Muscle of arm (tissue), 12 donors: ENCODE measurements around the gene DPP4. TPM values are rescaled to one million over a fixed set of nuclear protein-coding genes. Genes with fewer than 3 reads are reported as not detected.
"Not testable (repeated sequence)": the region's sequence is repeated elsewhere in the genome, so short reads cannot be mapped to it uniquely, and the experiment has no call there.

Experiments used
- DNase-seq: peaks from one replicate; pipeline ENCODE4 v3.0.0-alpha.2; 2013
- polyA plus RNA-seq, 12 donors: library from polyadenylated mRNA; unstranded; fragments of 120-200 nt; gene quantifications; one replicate each; pipeline ENCODE4 v1.2.1, GENCODE V29; 2013; ENCODE audit not compliant: insufficient read length in 12 of 12

DPP4 gene
- polyA plus RNA-seq, 12 donors: 7.9 to 40.4 (median 11.8) TPM; not detected in 1

GRCh38 chr2:162060532-162060931 lies 13.5 kb downstream of the DPP4 start:
- DNase-seq: no peak

DNA sequence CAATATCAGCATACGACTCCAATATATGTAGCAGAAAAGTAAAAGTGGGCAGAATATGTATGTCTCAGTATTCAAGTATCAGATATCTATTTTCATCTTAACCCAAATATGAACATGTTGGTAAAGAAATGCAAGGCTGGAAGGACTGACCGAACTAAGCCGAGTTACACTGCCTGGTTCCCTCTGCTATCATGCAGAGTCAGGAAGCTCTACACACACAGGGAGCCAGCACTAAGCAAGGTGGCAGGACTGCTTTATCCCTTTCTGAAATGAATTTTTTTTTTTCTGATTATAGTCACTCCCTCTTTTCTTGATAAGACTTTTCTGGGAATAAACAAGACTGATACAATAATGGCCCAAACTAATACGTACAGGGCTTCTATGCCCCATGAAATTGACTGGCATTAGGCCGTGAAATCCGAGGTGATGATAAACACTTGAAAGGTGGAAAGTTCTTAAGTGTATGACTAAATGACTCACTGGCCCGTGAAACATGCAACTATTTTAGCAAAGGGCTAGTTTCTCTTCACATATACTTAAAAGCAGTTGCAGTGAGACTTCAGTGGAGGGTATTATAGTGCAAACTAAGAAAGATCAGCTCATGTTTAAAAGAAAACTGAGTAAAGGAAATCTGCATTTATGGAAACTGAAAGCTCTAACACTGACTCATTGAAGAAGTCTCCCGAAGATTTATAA lies 14.9 kb downstream of the DPP4 start:
- no peak for DNase-seq

DNA sequence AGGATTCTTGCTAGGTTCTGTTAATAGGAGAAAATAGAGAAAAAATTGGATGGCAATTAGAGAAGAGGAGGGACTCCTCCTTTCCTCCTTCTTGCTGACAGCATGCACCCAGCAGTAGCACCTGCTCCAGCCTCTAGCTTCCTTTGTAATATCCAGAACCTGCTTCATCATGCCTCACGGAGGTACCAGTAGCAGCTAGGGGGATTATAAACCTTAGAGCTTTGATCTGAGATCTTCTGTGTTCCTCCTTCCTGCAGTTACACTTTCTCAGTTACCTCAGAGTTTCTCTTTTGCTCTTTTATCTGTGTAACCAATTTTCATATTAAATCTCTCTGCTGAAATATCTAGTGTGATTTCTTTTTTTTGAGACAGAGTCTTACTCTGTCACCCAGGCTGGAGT lies 16.6 kb downstream of the DPP4 start:
- DNase-seq: no peak

DNA sequence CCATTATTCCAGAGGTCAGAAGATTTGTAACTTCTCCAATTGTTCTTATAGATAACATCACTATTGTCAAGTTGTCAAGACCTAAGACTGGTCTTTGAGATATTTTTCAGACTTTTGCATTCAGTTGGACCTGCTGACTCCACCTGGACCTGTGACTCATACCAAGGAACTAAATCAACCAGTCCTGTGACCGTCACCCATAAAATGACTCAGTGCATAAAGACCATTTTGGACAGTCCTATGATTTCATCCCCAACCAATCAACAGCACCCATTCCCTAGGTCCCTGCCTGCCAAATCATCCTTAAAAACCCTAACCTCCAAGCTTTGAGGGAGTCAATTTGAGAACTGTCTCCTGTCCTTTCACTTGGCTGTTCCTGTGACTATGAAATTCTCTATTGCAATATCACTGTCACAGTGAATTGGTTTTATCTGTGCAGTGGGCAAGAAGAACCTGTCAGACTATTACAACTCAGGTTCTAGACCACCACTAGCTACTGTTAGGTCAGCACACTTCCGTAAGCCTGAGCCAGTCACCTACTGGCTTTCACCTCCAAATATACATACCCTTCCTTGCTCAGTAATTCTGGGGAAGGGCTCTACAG lies 17.1 kb downstream of the DPP4 start:
- DNase-seq: no peak

DNA sequence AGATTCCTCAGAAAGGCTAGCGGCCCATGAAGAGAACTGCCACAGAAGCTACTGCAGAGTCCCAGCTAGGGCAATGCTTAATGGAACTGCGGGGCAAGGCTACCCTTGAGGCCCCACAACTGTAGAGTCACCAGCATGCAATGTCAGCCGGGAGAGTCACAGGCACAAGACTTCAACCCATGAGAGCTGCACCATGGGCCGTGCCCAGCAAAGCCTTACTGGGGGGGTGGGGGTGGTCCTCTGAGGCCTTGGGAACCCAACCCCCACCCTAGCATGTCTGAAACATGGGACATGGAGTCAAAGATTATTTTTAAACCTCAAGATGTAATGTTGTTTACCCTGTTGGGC lies 20.2 kb downstream of the DPP4 start:
- no peak for DNase-seq

DNA sequence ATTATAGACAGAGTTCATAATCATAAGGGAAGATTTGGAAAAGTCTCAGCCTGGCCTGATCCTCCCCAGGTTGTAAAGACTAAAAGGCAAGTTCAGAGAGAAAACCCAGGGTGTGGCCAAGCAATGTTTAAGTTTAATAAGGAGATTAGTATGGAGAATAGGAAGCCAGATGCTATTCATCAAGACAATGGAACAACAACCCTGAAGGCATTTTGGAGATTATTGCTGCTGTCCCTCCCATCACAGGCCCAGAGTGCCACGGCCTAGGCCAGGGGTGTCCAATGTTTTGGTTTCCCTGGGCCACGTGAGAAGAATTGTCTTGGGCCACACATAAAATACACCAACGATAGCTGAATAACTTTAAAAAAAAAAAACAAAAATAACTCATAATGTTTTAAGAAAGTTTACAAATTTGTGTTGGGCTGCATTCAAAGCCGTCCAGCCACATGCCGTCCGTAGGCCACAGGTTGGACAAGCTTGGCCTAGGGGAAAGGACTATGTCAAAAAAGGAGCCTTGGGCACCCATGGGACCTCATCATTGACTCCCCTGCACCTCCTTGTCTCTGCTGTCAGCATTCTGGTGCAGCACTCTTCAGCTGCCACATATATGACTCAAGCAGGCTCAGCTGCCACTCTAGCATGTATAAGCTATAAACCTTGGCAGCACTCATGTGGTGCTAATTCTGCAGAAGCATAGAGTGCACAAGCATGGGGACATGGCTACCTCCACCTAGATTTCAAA lies 20.8 kb downstream of the DPP4 start:
- DNase-seq: no peak

- DNase-seq: no peak
These were observed 23.5 kb downstream of the DPP4 start for GRCh38 chr2:162050513-162050961.

- DNase-seq: not testable (repeated sequence)
These were observed 24.9 kb downstream of the DPP4 start for GRCh38 chr2:162049089-162049488.

DNA sequence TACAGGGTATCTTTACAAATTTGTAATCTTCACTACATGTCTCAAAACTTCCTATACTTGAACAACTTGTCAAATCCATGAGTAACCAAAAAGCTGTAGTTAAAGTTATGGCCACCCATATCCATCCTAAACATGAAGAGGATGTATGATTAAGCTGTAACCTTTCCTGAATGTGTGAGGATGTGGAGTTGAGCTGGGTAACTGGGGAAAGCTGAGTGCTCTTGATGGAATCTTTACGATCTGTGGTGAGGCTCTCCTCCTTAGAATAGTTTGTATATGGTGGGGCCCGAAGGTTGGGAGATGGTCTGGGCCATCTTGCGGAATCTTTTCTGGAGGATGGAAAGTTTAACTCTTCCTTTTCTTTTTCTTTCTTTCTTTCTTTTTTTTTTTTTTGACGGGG lies 29.4 kb downstream of the DPP4 start:
- no peak for DNase-seq

DNA sequence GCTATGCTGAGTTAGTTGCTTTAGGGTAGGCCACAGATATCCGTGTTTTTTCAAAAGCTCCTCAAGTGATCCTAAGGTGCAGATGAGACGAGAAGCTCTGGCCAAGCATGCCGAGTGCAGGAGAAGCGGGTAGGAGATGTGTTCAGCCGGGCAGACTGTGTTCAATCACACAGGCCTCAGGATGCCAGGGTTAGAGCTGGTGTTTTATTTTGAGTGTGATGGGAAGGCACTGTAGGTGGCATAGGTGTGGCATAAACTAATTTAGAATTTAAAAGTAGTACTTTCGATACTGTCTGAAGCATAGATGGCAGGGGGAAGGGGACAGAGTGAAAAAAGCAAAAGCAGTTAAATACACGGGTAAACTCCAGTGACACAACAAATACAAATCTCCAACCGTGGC lies 30.9 kb downstream of the DPP4 start:
- no peak for DNase-seq

GRCh38 chr2:162041485-162041884 lies 32.5 kb downstream of the DPP4 start:
- DNase-seq: no peak

DNA sequence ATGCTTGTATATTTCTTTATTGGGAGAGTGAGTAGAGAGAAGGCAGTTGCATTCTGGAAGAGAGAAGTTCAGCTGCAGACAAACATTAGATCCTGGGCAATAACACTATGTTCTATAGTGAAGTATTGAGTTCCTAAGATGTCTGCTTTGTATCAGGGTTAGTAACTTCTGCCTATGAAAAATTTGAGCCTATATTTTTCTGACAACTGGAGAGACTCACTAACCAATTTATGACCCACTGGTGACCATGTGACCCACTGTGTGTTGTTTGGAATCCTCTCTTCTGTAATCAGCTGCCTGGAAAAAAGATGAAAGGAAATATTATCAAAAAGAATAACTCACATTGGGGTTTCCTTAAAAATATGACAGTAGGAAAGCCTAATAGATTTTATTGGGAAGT lies 35.3 kb downstream of the DPP4 start:
- no peak for DNase-seq

- no peak for DNase-seq
These were observed 36.1 kb downstream of the DPP4 start for GRCh38 chr2:162037886-162038285.

DNA sequence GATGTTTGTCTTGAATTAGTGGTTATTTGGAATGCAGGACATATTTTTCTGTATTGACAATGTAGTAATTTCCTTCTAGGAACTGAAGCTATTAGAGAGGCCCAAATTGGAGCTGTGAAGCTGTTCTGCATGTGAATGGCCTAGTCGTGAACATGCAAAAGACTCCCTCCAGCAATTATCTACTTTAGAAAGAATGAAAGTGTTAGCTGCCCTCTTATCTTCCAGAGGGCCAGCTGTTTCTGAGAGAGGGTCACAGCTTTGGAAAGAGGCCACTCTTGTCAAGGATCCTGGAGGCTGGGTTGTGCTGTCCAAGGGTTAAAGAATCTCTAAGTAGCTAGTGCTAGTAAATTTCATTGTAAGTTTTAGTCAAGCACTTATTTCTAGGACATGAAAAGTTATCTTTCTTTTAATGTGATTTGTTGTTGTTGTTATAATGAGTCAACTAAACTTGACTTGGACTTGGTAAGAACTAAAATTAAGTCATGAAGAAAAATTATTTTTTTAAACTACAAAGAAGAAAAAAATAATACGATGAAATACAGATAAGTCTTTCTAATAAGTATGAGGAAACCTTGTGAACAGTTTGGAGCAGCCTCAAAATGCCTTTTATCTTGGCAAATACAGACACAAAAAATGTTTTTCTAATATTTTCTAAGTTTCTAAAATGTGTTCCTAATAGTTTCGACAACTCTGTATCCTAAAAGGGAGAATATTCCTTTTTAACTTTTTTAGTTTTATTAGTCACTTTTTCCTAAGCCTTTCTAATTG lies 36.8 kb downstream of the DPP4 start:
- no peak for DNase-seq

GRCh38 chr2:162035981-162036380 lies 38.0 kb downstream of the DPP4 start:
- no peak for DNase-seq

DNA sequence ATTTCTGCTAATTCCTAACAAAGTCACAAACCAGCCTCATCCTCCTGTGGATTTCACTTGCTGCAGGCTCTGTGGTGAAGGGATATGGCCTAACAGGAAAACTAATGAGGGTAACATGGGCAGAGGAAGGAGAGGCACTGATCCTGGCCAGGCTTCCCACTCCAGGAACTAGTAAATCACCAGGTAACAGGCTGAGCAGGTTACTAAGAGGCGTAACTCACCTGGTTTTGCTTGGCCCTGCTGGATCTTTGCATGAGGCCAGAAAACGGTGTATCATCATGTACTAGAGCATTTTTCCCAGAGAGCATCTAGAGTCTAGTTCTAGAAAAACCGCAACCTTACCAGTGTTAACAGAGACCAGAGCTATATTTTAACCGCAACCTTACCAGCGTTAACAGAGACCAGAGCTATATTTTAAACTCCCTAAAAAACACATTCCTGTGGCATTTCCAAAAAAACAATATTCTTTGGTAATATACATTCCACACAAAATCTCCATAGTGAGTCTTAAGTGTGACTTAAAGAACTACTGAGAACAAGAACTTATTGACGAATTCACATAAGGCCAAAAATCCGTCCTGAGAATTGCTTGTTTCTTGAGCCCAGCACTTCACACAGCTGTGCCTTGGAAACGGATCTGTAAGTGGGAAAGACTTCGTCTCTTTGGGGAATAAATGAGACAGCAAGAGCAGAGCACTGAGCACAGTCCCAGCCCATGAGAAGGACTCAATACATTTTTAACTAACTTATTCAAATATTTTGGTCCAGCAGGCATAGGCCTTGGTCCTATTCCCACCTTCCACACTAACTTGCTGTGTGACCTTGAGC lies 43.4 kb downstream of the DPP4 start:
- DNase-seq: no peak

- DNase-seq: no peak
These were observed 44.6 kb downstream of the DPP4 start for GRCh38 chr2:162029287-162029901.

- DNase-seq: no peak
These were observed 45.5 kb downstream of the DPP4 start for GRCh38 chr2:162028511-162028910.

DNA sequence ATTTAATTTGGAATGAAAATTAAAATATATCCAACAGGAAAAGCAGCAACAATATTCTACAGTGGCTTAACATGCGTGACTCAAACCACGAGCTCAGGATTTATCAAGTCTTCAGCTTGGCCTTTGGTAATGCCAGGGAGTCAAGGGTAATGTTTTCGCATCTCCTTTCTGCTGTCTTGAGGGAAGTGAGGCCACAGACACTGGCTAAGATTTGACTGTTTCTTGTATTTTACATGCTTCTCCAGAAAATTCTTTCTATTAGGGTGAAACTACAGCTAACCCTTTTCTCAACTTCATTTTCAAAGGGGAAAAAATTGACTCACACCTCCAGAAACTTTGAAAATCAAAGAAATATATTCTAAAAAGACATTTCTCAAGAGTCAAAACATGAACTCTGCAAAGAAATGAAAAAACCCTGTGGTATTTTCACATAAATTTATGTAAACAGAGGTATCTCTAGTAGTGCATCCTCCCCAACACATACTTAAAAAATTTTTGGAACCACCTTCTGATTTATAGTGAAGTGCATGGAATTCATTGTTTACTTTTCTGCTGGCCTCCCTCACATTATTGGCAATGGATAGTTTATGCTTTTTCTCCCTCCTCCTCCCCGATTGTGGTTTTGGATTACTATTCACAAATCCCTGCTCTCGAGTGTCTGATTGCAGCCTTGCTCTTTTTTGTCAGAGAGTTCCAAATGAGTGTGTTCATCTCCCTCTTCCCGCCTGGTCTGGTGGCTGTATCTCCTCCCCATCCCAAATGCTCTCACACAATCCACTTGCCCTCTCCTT lies 48.7 kb downstream of the DPP4 start:
- no peak for DNase-seq

- no peak for DNase-seq
These were observed 51.6 kb downstream of the DPP4 start for GRCh38 chr2:162022290-162022945.
